ENCODE results near the gene WDR5B.
"Not testable (repeated sequence)": the region's sequence is repeated elsewhere in the genome, so short reads cannot be mapped to it uniquely, and the experiment has no call there.

WDR5B gene

GRCh38 chr3:122415762-122416654, at the start of gene WDR5B:
WDR5B (minus strand) TSS chr3:122416062; CDS start chr3:122415528, 534 bp downstream.
- FAIRE-seq: peak; percentile 89

GRCh38 chr3:122464659-122465058, 48.8 kb upstream of the WDR5B start:
- FAIRE-seq: no peak

- no peak for FAIRE-seq
These were observed 46.5 kb upstream of the WDR5B start for GRCh38 chr3:122462406-122462805.

GRCh38 chr3:122461806-122462205, 45.9 kb upstream of the WDR5B start:
- FAIRE-seq: no peak

GRCh38 chr3:122458992-122459391, 43.1 kb upstream of the WDR5B start:
- peak; percentile 67 for FAIRE-seq

- no peak for FAIRE-seq
These were observed 41.8 kb upstream of the WDR5B start for GRCh38 chr3:122457706-122458105.

- no peak for FAIRE-seq
These were observed 40.2 kb upstream of the WDR5B start for GRCh38 chr3:122456074-122456473.

- no peak for FAIRE-seq
These were observed 35.5 kb upstream of the WDR5B start for GRCh38 chr3:122451371-122451770.

- FAIRE-seq: not testable (repeated sequence)
These were observed 32.4 kb upstream of the WDR5B start for GRCh38 chr3:122448218-122448617.

GRCh38 chr3:122444491-122444887, 28.6 kb upstream of the WDR5B start:
- FAIRE-seq: not testable (repeated sequence)

GRCh38 chr3:122443762-122444490, 28.1 kb upstream of the WDR5B start:
- not testable (repeated sequence) for FAIRE-seq

- no peak for FAIRE-seq
These were observed 27.2 kb upstream of the WDR5B start for GRCh38 chr3:122443090-122443489.

GRCh38 chr3:122435950-122436349, 20.1 kb upstream of the WDR5B start:
- FAIRE-seq: no peak

GRCh38 chr3:122430371-122430770, 14.5 kb upstream of the WDR5B start:
- FAIRE-seq: no peak

- FAIRE-seq: no peak
These were observed 12.1 kb upstream of the WDR5B start for GRCh38 chr3:122427857-122428471.

- no peak for FAIRE-seq
These were observed 6.0 kb upstream of the WDR5B start for GRCh38 chr3:122421836-122422235.

- FAIRE-seq: no peak
These were observed 5.2 kb upstream of the WDR5B start for GRCh38 chr3:122421101-122421500.

- FAIRE-seq: no peak
These were observed 1.1 kb upstream of the WDR5B start for GRCh38 chr3:122416966-122417365.

- no peak for FAIRE-seq
These were observed 638 bp downstream of the WDR5B start for GRCh38 chr3:122415104-122415744.

- no peak for FAIRE-seq
These were observed 1.5 kb downstream of the WDR5B start for GRCh38 chr3:122414391-122414790.

- FAIRE-seq: no peak
These were observed 5.2 kb downstream of the WDR5B start for GRCh38 chr3:122410639-122411038.

- no peak for FAIRE-seq
These were observed 5.8 kb downstream of the WDR5B start for GRCh38 chr3:122410111-122410510.

- FAIRE-seq: no peak
These were observed 6.4 kb downstream of the WDR5B start for GRCh38 chr3:122409446-122409845.
